ENCODE data around the gene URAD. TPM values are rescaled to one million over a fixed set of nuclear protein-coding genes. Genes with fewer than 3 reads are reported as not detected.

Gene URAD
- total RNA-seq, 3 donors from 2014 or later: not detected

DNA sequence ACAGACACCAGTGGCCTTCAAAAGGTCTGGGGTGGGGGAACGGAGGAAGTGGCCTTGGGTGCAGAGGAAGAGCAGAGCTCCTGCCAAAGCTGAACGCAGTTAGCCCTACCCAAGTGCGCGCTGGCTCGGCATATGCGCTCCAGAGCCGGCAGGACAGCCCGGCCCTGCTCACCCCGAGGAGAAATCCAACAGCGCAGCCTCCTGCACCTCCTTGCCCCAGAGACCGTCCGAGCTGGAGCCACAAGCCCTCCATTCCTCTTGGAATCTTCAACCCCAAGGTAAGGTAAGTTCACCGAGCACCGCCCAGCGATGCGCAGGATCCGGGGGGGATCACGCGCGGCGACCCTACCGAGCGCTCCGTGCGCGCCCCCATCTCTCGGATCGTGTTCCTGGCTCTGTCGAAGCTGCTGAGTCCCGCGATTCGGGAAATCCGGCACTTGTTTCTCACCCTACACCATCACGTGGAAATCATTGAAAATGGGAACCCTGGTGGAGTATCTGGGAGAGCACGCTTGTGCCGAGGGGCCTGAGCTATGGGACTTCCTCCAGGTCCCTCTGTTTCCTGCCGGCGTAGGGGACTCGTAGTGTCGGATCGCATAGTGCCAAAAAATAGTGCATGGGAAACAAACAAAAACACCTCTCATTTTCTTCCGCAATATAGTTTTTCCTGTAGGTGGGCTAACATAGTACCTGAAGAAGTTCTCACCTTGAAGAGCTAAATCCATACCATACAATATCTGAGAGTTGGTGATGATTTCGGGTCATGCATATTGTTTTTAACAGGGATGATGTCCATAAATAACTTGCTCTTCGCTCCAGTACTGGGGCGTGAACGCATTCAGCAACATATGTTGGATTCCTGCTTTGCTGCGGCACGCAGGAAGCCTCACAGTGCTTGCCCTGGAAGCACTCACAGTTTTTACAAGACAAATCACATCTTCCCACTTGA is 59.4 kb downstream of the URAD start:
- H3K9me3 Mint-ChIP-seq: no peaks in the 10 kb centered on the region
- no peak overlapping the region for H3K4me3 Mint-ChIP-seq
- peaks cover 16% of the 10 kb centered on the region for H3K4me1 Mint-ChIP-seq (ENCODE audit: low read depth)
- ATAC-seq (no peak), DNase-seq (no peak)
- peaks cover 75% of the 10 kb centered on the region for H3K27me3 Mint-ChIP-seq (ENCODE audit: low read depth)
- H3K36me3 Mint-ChIP-seq (ENCODE audit: insufficient read depth): no peaks in the 10 kb centered on the region

DNA sequence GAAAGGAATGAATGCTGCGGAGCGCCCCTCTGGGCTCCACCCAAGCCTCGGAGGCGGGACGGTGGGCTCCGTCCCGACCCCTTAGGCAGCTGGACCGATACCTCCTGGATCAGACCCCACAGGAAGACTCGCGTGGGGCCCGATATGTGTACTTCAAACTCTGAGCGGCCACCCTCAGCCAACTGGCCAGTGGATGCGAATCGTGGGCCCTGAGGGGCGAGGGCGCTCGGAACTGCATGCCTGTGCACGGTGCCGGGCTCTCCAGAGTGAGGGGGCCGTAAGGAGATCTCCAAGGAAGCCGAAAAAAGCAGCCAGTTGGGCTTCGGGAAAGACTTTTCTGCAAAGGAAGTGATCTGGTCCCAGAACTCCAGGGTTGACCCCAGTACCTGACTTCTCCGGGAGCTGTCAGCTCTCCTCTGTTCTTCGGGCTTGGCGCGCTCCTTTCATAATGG is 60.1 kb downstream of the URAD start:
- Mint-ChIP-seq H3K36me3 (ENCODE audit: insufficient read depth) (no peaks in the 10 kb centered on the region), H3K27me3 (ENCODE audit: low read depth) (peaks cover 82% of the 10 kb centered on the region), H3K9me3 (no peaks in the 10 kb centered on the region), H3K4me3 (no peak overlapping the region), H3K4me1 (ENCODE audit: low read depth) (peaks cover 16% of the 10 kb centered on the region)
- DNase-seq (no peak), ATAC-seq (no peak)

Other genes with a start within 250 kb of the URAD start
- gene GSX1, start 196.2 kb downstream of the URAD start, total RNA-seq: not detected
- gene PDX1, start 68.7 kb downstream of the URAD start, total RNA-seq: not detected
- under 1 TPM in 2 of 3 donors, not detected in 1; 0.11 to 0.43 TPM for gene CDX2, start 19.4 kb downstream of the URAD start, total RNA-seq
- gene FLT3, start 111.9 kb upstream of the URAD start, total RNA-seq: under 1 TPM in 2 of 3 donors, not detected in 1; 0.08 to 0.11 TPM
- 10 to 100 TPM; 23.0 to 26.2 (median 26.1) TPM for gene PAN3, start 149.9 kb upstream of the URAD start, total RNA-seq